WTC11 (cell line): ENCODE measurements around the gene LNX2. TPM values are rescaled to one million over a fixed set of nuclear protein-coding genes. Genes with fewer than 3 reads are reported as not detected.
A peak's percentile ranks its signal among the peaks of the same experiment; 100 is the strongest.
"Not testable (repeated sequence)": the region's sequence is repeated elsewhere in the genome, so short reads cannot be mapped to it uniquely, and the experiment has no call there.

Experiments used
- ATAC-seq: fragments of 200-7000 bp; cut with Tn5 transposase; 2 replicates; pipeline ENCODE4 v1.10.0; 2021; ENCODE audit warnings: mild to moderate bottlenecking, moderate library complexity
- CTCF ChIA-PET: fragments of 300-600 bp; sonication (Branson Sonifier 250); formaldehyde crosslinking; loops from one replicate; lab custom pipeline; 2021; ENCODE audit warnings: antibody characterized with exemption; lab: Charles Lee
- POLR2A ChIA-PET: fragments of 350-600 bp; sonication (Branson Sonifier 250); formaldehyde crosslinking; loops from one replicate; lab custom pipeline; 2021; ENCODE audit warnings: antibody characterized with exemption; lab: Charles Lee
- DNase-seq: peaks from one replicate; pipeline ENCODE4 v3.0.0; 2021; ENCODE audit warnings: low spot score
- H3K27ac Mint-ChIP-seq: 2 replicates; pipeline ENCODE4 v1.8.0; 2021; ENCODE audit warnings: mixed read lengths
- H3K27me3 Mint-ChIP-seq: 2 replicates; pipeline ENCODE4 v1.8.0; 2021; ENCODE audit warnings: low read depth, mild to moderate bottlenecking, moderate library complexity, mixed read lengths
- H3K36me3 Mint-ChIP-seq: 2 replicates; pipeline ENCODE4 v1.8.0; 2021; ENCODE audit warnings: mixed read lengths
- H3K4me1 Mint-ChIP-seq: 2 replicates; pipeline ENCODE4 v1.8.0; 2022; ENCODE audit warnings: mixed read lengths
- H3K4me3 Mint-ChIP-seq: 2 replicates; pipeline ENCODE4 v1.8.0; 2021; ENCODE audit warnings: mild to moderate bottlenecking, moderate library complexity, mixed read lengths
- H3K9me3 Mint-ChIP-seq: 2 replicates; pipeline ENCODE4 v1.8.0; 2021; ENCODE audit warnings: mixed read lengths
- ARID4B ChIP-seq: sonication (generic); formaldehyde crosslinking; IDR thresholded peaks from 2 replicates; pipeline ENCODE4 v1.8.0; 2023; ENCODE audit warnings: missing genetic modification reagents, mild to moderate bottlenecking, borderline replicate concordance
- CBFB ChIP-seq: sonication (generic); formaldehyde crosslinking; IDR thresholded peaks from 2 replicates; pipeline ENCODE4 v1.8.1; 2022; ENCODE audit warnings: mild to moderate bottlenecking, low read depth, missing genetic modification reagents
- GABPB1 ChIP-seq: sonication (generic); formaldehyde crosslinking; IDR thresholded peaks from 2 replicates; pipeline ENCODE4 v1.8.1; 2023; ENCODE audit warnings: mild to moderate bottlenecking, missing genetic modification reagents
- JUN ChIP-seq: sonication (generic); formaldehyde crosslinking; IDR thresholded peaks from 2 replicates; pipeline ENCODE4 v1.8.0; 2023; ENCODE audit warnings: mild to moderate bottlenecking, missing genetic modification reagents
- MXD4 ChIP-seq: fragments of 250-450 bp; sonication (Bioruptor Pico); IDR thresholded peaks from 2 replicates; pipeline ENCODE4 v1.8.0; 2021; ENCODE audit warnings: mild to moderate bottlenecking, moderate library complexity, borderline replicate concordance
- MYBL2 ChIP-seq: sonication (generic); formaldehyde crosslinking; IDR thresholded peaks from 2 replicates; pipeline ENCODE4 v1.8.1; 2023; ENCODE audit warnings: mild to moderate bottlenecking, moderate library complexity, missing genetic modification reagents
- NFE2L1 ChIP-seq: sonication (generic); formaldehyde crosslinking; IDR thresholded peaks from 2 replicates; pipeline ENCODE4 v1.8.1; 2023; ENCODE audit warnings: missing genetic modification reagents
- OVOL2 ChIP-seq: fragments of 250-450 bp; sonication (Bioruptor Pico); IDR thresholded peaks from 2 replicates; pipeline ENCODE4 v1.9.0; 2021; ENCODE audit warnings: mild to moderate bottlenecking, borderline replicate concordance
- PRRX2 ChIP-seq: fragments of 250-450 bp; sonication (Bioruptor Pico); IDR thresholded peaks from 2 replicates; pipeline ENCODE4 v1.8.0; 2021; ENCODE audit warnings: mild to moderate bottlenecking
- RELA ChIP-seq: sonication (generic); formaldehyde crosslinking; IDR thresholded peaks from 2 replicates; pipeline ENCODE4 v1.8.1; 2022; ENCODE audit warnings: missing genetic modification reagents, mild to moderate bottlenecking, borderline replicate concordance
- SOX15 ChIP-seq: fragments of 250-450 bp; sonication (Bioruptor Pico); IDR thresholded peaks from 2 replicates; pipeline ENCODE4 v1.9.0; 2021; ENCODE audit warnings: mild to moderate bottlenecking
- TEAD1 ChIP-seq: sonication (generic); formaldehyde crosslinking; IDR thresholded peaks from 2 replicates; pipeline ENCODE4 v1.8.0; 2022; ENCODE audit warnings: mild to moderate bottlenecking, missing genetic modification reagents
- ZBTB21 ChIP-seq: sonication (generic); formaldehyde crosslinking; IDR thresholded peaks from 2 replicates; pipeline ENCODE4 v1.8.1; 2023; ENCODE audit warnings: mild to moderate bottlenecking, missing genetic modification reagents, borderline replicate concordance
- ZBTB43 ChIP-seq: sonication (generic); formaldehyde crosslinking; IDR thresholded peaks from 2 replicates; pipeline ENCODE4 v1.8.1; 2023; ENCODE audit warnings: mild to moderate bottlenecking, missing genetic modification reagents
- ZSCAN18 ChIP-seq: fragments of 250-450 bp; sonication (Bioruptor Pico); IDR thresholded peaks from 2 replicates; pipeline ENCODE4 v2.1.2; 2022; ENCODE audit warnings: mild to moderate bottlenecking, moderate library complexity
- total RNA-seq: library from RNA; stranded (reverse); gene quantifications from 3 replicates; pipeline ENCODE4 v1.2.3, GENCODE V29; 2021
- TF ChIP-seq, protein P1 (sequence below): sonication (generic); formaldehyde crosslinking; IDR thresholded peaks from 2 replicates; pipeline ENCODE4 v1.8.0; 2022; ENCODE audit warnings: mild to moderate bottlenecking, missing genetic modification reagents
- TF ChIP-seq, protein P2 (sequence below): sonication (generic); formaldehyde crosslinking; IDR thresholded peaks from 2 replicates; pipeline ENCODE4 v1.8.0; 2022; ENCODE audit warnings: mild to moderate bottlenecking, missing genetic modification reagents
- TF ChIP-seq, protein P3 (sequence below): sonication (generic); formaldehyde crosslinking; IDR thresholded peaks from 2 replicates; pipeline ENCODE4 v1.8.1; 2022; ENCODE audit warnings: mild to moderate bottlenecking, missing genetic modification reagents, moderate library complexity, borderline replicate concordance

Gene LNX2
- total RNA-seq, 1 experiment from 2014 or later: 10.1 TPM

DNA sequence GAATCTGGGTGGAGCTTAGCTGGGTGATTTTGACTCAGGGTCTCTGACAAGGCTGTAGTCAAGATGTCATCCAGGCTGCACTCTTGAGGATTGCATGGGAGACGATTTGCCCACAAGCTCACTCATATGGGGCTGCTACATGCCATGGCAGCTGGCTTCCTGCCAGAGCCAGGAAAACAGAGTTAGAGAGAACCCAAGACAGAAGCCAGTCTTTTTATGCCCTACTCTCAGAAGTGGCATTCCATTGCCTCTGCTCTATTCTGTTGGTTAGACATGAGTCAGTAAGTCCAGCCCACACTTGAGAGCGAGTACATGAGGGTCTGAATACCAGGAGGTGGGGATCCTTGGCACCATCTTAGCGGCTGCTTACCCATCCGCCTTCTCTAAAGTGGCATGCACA lies 10.8 kb upstream of the LNX2 start (continued):
- TF ChIP-seq ARID4B (CRISPR knock-in tag) (no peak), NFE2L1 (CRISPR knock-in tag) (no peak), SOX15 (CRISPR knock-in tag) (no peak), MYBL2 (CRISPR knock-in tag) (no peak), TEAD1 (CRISPR knock-in tag) (no peak)

- H3K9me3 Mint-ChIP-seq, POLR2A ChIA-PET, DNase-seq, H3K27ac Mint-ChIP-seq, ATAC-seq, CTCF ChIA-PET, H3K27me3 Mint-ChIP-seq, H3K4me3 Mint-ChIP-seq: not testable (repeated sequence)
- H3K36me3 Mint-ChIP-seq: peaks cover 13% of the 10 kb centered on the region
- H3K4me1 Mint-ChIP-seq: peaks cover 23% of the 10 kb centered on the region
Observed at GRCh38 chr13:27628766-27629165, 8.4 kb upstream of the LNX2 start.

GRCh38 chr13:27628081-27628480 lies 7.8 kb upstream of the LNX2 start:
- POLR2A ChIA-PET: no interaction called here
- TF ChIP-seq OVOL2 (CRISPR knock-in tag): no peak
- TF ChIP-seq ZSCAN18 (CRISPR knock-in tag): no peak
- TF ChIP-seq GABPB1 (CRISPR knock-in tag): no peak
- no peak for TF ChIP-seq ZBTB43 (CRISPR knock-in tag)
- TF ChIP-seq, protein P1, sequence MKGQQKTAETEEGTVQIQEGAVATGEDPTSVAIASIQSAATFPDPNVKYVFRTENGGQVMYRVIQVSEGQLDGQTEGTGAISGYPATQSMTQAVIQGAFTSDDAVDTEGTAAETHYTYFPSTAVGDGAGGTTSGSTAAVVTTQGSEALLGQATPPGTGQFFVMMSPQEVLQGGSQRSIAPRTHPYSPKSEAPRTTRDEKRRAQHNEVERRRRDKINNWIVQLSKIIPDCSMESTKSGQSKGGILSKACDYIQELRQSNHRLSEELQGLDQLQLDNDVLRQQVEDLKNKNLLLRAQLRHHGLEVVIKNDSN: no peak
- TF ChIP-seq PRRX2 (CRISPR knock-in tag): no peak
- TF ChIP-seq CBFB: no peak
- no peak for TF ChIP-seq JUN (CRISPR knock-in tag)
- no peak for ATAC-seq

GRCh38 chr13:27627380-27627779 lies 7.1 kb upstream of the LNX2 start:
- DNase-seq (no peak), ATAC-seq (no peak)
- Mint-ChIP-seq H3K4me3 (no peak overlapping the region), H3K27ac (no peak overlapping the region), H3K4me1 (peaks cover 37% of the 10 kb centered on the region), H3K36me3 (peaks cover 27% of the 10 kb centered on the region), H3K27me3 (no peaks in the 10 kb centered on the region), H3K9me3 (no peaks in the 10 kb centered on the region)
- CTCF ChIA-PET: no interaction called here
- POLR2A ChIA-PET: interaction anchor here (0.6 kb wide), 1 partner anchor 125 kb away, joined by 4 read pairs; no protein-coding TSS in a partner anchor
- TF ChIP-seq, protein P2, sequence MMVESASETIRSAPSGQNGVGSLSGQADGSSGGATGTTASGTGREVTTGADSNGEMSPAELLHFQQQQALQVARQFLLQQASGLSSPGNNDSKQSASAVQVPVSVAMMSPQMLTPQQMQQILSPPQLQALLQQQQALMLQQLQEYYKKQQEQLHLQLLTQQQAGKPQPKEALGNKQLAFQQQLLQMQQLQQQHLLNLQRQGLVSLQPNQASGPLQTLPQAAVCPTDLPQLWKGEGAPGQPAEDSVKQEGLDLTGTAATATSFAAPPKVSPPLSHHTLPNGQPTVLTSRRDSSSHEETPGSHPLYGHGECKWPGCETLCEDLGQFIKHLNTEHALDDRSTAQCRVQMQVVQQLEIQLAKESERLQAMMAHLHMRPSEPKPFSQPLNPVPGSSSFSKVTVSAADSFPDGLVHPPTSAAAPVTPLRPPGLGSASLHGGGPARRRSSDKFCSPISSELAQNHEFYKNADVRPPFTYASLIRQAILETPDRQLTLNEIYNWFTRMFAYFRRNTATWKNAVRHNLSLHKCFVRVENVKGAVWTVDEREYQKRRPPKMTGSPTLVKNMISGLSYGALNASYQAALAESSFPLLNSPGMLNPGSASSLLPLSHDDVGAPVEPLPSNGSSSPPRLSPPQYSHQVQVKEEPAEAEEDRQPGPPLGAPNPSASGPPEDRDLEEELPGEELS (CRISPR knock-in tag): no peak
- TF ChIP-seq, protein P3, sequence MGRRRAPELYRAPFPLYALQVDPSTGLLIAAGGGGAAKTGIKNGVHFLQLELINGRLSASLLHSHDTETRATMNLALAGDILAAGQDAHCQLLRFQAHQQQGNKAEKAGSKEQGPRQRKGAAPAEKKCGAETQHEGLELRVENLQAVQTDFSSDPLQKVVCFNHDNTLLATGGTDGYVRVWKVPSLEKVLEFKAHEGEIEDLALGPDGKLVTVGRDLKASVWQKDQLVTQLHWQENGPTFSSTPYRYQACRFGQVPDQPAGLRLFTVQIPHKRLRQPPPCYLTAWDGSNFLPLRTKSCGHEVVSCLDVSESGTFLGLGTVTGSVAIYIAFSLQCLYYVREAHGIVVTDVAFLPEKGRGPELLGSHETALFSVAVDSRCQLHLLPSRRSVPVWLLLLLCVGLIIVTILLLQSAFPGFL (CRISPR knock-in tag): no peak
- TF ChIP-seq RELA (CRISPR knock-in tag) (no peak), MXD4 (no peak), GABPB1 (CRISPR knock-in tag) (no peak), ZBTB21 (CRISPR knock-in tag) (no peak), JUN (CRISPR knock-in tag) (no peak)

More at GRCh38 chr13:27628081-27628480, 7.8 kb upstream of the LNX2 start:
- Mint-ChIP-seq H3K27ac (peak overlapping the region; percentile 1; the same call in 1 of the 2 replicates), H3K27me3 (no peaks in the 10 kb centered on the region), H3K4me1 (peaks cover 30% of the 10 kb centered on the region), H3K9me3 (no peaks in the 10 kb centered on the region), H3K36me3 (peaks cover 20% of the 10 kb centered on the region), H3K4me3 (no peak overlapping the region)
- no peak for DNase-seq
- CTCF ChIA-PET: no interaction called here
